ENCODE data around the gene CRYBG1.

The CRYBG1 gene

DNA sequence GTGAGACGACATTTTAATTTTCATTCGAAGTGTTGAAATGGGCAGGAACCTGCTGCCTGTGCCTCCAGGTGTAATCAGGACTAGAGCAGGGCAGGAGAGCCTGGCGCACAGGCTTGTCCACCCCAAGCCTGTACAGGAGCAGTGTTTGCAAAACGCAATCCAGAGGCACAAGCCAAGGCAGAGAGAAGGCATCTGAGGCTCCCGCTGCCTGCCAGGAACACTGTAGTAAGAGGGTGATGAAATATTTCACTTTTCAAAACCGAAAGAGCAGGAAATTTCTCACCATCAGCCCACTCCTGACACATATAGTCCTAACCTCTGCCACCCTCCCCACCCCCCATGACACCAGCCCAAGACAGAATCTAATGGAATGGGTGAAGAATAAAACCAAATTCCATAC lies 136.3 kb downstream of the CRYBG1 start:
- no peak for TF ChIP-seq CTCF (IDR thresholded peaks at IDR 0.05; ENCODE audit: insufficient read depth, missing control alignments)
- no peak for FAIRE-seq

DNA sequence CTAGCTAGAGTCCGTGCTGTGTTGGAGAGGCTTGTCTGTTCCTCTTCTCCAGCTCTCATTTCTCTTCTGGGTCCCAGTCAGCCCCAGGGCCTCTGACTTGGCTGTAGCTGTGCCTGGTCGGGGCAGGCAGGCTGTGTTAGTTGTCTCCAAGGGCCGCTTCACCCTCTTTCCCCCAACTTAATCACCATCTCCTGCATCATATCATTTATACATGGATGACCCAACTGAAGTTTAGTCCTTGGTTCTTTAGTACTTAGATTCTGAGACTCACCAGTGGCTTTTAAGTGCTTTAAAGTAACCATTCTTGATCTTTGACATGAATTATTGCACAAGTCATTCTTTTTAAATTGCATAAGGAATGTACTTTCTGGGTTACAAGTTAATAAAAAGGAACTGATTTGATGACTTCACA lies 141.4 kb downstream of the CRYBG1 start:
- no peak for FAIRE-seq
- no peak for TF ChIP-seq CTCF (IDR thresholded peaks at IDR 0.05; ENCODE audit: insufficient read depth, missing control alignments)
- DNase-seq (ENCODE audit: insufficient read length, low spot score), result no peak

More for the DNA sequence above, 136.3 kb downstream of the CRYBG1 start:
- DNase-seq (ENCODE audit: insufficient read length, low spot score), result no peak

DNA sequence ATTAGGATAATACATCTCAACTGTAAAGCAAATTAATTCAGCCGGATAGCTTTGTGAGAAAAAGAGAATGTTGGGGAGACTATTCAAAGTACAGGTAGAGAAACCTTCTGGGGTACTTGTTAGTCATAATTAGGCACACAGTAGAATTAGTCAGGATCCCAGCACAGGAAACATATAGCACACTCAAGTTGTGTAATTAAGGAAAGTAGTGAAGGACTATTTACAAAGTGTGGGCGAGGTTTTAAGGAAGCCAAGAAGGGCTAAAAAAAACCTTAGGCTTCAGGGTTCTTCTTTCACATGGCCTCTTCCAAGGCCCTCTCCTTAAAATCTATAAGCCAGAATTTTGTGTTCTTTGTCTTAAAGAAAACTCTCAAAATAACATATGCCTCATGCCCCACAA lies 142.0 kb downstream of the CRYBG1 start:
- no peak for FAIRE-seq

GRCh38 chr6:106508277-106508676 lies 147.8 kb downstream of the CRYBG1 start:
- TF ChIP-seq CTCF (IDR thresholded peaks at IDR 0.05; ENCODE audit: insufficient read depth, missing control alignments), result no peak
- DNase-seq (ENCODE audit: insufficient read length, low spot score), result no peak
- no peak for FAIRE-seq

More for the DNA sequence above, 142.0 kb downstream of the CRYBG1 start:
- TF ChIP-seq CTCF (IDR thresholded peaks at IDR 0.05; ENCODE audit: insufficient read depth, missing control alignments), result no peak
- no peak for DNase-seq (ENCODE audit: insufficient read length, low spot score)

- no peak for TF ChIP-seq CTCF (IDR thresholded peaks at IDR 0.05; ENCODE audit: insufficient read depth, missing control alignments)
- DNase-seq (ENCODE audit: insufficient read length, low spot score), result no peak
- FAIRE-seq, result no peak
These were observed 148.3 kb downstream of the CRYBG1 start for GRCh38 chr6:106508834-106509233.

- FAIRE-seq (no peak), DNase-seq (ENCODE audit: insufficient read length, low spot score) (no peak)
- no peak for TF ChIP-seq CTCF (IDR thresholded peaks at IDR 0.05; ENCODE audit: insufficient read depth, missing control alignments)
These were observed 149.0 kb downstream of the CRYBG1 start for GRCh38 chr6:106509420-106510089.

- FAIRE-seq (no peak), DNase-seq (ENCODE audit: insufficient read length, low spot score) (peak; percentile 35)
- TF ChIP-seq CTCF (IDR thresholded peaks at IDR 0.05; ENCODE audit: insufficient read depth, missing control alignments), result no peak
These were observed 149.8 kb downstream of the CRYBG1 start for GRCh38 chr6:106510090-106510970.
